HEK293 (cell line): Measurements from ENCODE around the gene PPP1R12C.

Experiments used
- CTCF ChIP-seq: fragments of 450-650 bp; formaldehyde crosslinking; IDR thresholded peaks from 2 replicates; pipeline ENCODE4 v1.5.1; 2016; ENCODE audit warnings: missing biosample characterization, missing genetic modification characterization
- TCF7L2 ChIP-seq: IDR thresholded peaks from 2 replicates; pipeline ENCODE4 v1.6.1; 2011; ENCODE audit warnings: low read depth, mild to moderate bottlenecking, inconsistent platforms, low read length, moderate library complexity, borderline replicate concordance
- ZNF610 ChIP-seq: fragments of 450-650 bp; formaldehyde crosslinking; IDR thresholded peaks from 2 replicates; pipeline ENCODE4 v1.5.1; 2016; ENCODE audit warnings: missing biosample characterization, missing genetic modification characterization, borderline replicate concordance

- TF ChIP-seq TCF7L2 = no peak
- TF ChIP-seq CTCF (tag by site-specific recombination) = no peak
- no peak for TF ChIP-seq ZNF610 (tag by site-specific recombination)
These were observed 39.0 kb upstream of the PPP1R12C start for GRCh38 chr19:55156202-55157063.
